H1 (cell line): ENCODE results near the gene PHLPP2. TPM values are rescaled to one million over a fixed set of nuclear protein-coding genes. Genes with fewer than 3 reads are reported as not detected.

Source experiments
- EGR1 ChIP-seq: IDR thresholded peaks from 2 replicates; pipeline ENCODE4 v1.6.1; 2011; ENCODE audit warnings: low read depth, low read length, borderline replicate concordance
- KDM5A ChIP-seq: fragments of 200-600 bp; IDR thresholded peaks from 2 replicates; pipeline ENCODE4 v1.7.1; 2012; ENCODE audit warnings: mild to moderate bottlenecking, low read length, inconsistent platforms, mixed read lengths
- TAF1 ChIP-seq: IDR thresholded peaks from 2 replicates; pipeline ENCODE4 v1.6.1; 2011; ENCODE audit warnings: mild to moderate bottlenecking, low read depth, low read length
- USF2 ChIP-seq: IDR thresholded peaks from 2 replicates; pipeline ENCODE4 v1.6.1; 2011; ENCODE audit warnings: low read length, improper control_type of control experiment
- polyA plus RNA-seq, 7 experiments: library from polyadenylated mRNA; depleted of rRNA in 3 of 7; stranded (reverse) in 5 of 7; unstranded in 2 of 7; fragments of >200 nt in 5 of 7; fragments of 200-250 nt in 2 of 7; gene quantifications; 1 replicate in 5 of 7; 2 replicates in 1 of 7; 4 replicates in 1 of 7; pipeline versions ENCODE4 v1.2.1 to v1.2.3, GENCODE V29; 2011 to 2013; ENCODE audit warnings: missing spikeins in 2 of 7, mixed read lengths in 2 of 7
- total RNA-seq: library from RNA; stranded (reverse); fragmentation: NEBNext Ultra II Directional; extraction: Animal tissue kit (Norgen Biotek cat#: 25700); gene quantifications from 2 replicates; pipeline ENCODE4 v1.2.1, GENCODE V29; 2021

The PHLPP2 gene
- total and polyA plus RNA-seq, 2 of the 8 experiments (the other 6 are each of a cell fraction or from before 2014, with no cell fraction given) = 7.3 to 12.9 TPM

GRCh38 chr16:71666264-71666663 lies 58.2 kb downstream of the PHLPP2 start (continued):
- TF ChIP-seq USF2 (no peak), TAF1 (no peak), EGR1 (no peak), KDM5A (no peak)
